Right ventricle myocardium inferior (tissue), 1 donor: ENCODE results near the gene NEK10. TPM values are rescaled to one million over a fixed set of nuclear protein-coding genes. Genes with fewer than 3 reads are reported as not detected.

Experiments
- ATAC-seq: fragments of 200-7000 bp; cut with Tn5 transposase; one replicate; pipeline ENCODE4 v1.9.1; 2020; ENCODE audit warnings: mild to moderate bottlenecking, moderate library complexity
- DNase-seq: peaks from one replicate; pipeline ENCODE4 v3.0.0; 2021; ENCODE audit errors: missing footprints
- intact Hi-C: fragments of 100-400 bp; cut with DNase I; formaldehyde crosslinking; loops from one replicate; pipeline ENCODE4 v1.11.0; 2022
- total RNA-seq: library from RNA; stranded (reverse); fragmentation: NEBNext Ultra II Directional; extraction: Animal tissue kit (Norgen Biotek cat#: 25700); gene quantifications from one replicate; pipeline ENCODE4 v1.2.1, GENCODE V29; 2021
- donor health status: DM: no; HTN: yes; CAD: no; lungs with severe emphysema.

The NEK10 gene
- total RNA-seq, 1 donor from 2014 or later, result 9.8 TPM

DNA sequence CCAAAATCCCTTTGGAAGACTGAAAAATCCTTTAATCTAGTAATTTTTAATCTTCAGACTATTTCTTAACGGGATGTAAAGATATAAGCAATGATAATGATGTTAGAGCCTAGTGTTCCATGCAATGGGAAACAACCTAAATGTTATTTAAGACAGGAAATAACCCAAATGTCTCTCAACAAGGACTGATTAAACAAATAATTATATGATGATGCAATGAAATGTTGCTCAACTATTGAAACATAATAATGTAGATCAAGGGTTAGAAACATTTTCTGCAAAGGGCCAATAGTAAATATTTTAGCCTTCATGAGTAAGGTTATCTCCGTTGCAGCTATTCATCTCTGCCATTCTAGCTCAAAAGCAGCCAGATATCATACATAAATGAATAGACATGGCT is 275.4 kb downstream of the NEK10 start:
- intact Hi-C loops, result no loop called here
- DNase-seq, result no peak
- ATAC-seq, result no peak

DNA sequence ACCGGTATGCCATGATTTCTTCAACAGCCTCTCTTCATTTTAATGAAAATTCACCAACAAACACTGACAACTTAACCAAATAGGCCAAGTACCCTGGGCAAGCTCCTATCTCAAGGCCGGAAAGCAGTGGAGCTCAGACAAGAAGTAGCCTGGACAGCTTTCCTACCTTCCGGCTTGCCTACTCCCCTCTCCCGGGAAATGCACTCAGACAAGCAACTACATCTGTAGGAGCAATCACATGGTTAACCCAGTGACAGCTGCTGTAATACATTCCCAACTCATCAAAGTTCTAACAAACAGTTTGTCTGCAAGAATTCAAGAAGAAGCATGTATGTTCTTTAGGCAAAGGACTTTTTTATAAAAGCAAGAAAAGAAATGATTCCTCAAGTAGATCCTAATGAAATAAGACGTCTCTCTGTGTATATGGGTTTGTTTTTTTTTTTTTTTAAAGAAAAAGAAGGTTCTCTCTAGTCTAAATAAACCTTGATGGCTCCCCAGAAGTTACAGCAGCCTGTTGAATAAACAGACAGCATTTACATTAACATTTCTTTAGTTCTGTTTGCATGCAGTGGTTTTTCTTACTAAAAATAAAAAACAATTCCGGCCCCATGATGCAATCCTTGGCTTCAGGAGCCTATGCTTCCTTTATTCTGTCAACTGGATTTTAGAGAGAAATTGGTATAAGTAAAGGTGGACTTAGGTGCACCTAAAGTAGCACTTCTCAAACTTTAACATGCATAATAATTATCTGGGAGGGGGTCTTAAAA is 278.7 kb downstream of the NEK10 start:
- intact Hi-C loops, result no loop called here
- no peak for DNase-seq
- no peak for ATAC-seq

DNA sequence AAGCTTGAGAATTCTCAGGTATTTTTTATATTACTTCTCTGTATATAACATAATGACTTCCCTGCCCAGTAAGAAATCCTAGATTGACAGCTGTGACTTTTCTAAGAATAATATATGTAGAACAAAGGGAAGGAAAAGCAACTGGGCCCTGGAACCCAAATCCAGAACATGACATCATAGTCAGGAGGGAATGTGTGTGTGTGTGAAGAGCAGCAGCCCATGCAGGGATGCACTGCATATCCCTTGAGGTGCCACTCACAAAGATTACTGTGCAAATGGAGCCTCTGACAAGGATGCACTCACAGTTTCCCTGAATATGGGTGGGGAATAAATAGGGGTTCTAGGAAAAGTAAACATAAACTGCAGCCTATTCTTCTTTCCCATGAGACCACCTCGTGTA is 279.5 kb downstream of the NEK10 start:
- DNase-seq, result no peak
- intact Hi-C loops, result no loop called here
- no peak for ATAC-seq

DNA sequence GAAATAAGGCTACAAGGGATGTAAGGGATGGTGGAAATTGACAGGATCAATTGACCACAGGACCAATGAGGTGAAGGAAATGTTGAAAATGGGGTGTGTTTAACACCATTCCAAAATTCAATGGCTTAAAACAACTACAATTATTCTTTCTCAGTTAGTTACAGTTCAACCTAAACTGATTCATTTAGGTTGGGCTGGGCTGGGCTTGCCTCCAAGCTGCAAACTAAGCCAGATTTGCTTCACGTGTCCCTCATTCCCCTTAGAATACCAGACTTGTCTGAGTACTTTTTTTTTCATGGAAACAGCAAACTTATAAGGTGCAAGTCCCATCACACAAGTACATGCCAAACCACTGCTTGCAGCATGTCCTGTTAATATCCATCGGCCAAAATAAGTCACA is 280.1 kb downstream of the NEK10 start:
- ATAC-seq, result no peak

DNA sequence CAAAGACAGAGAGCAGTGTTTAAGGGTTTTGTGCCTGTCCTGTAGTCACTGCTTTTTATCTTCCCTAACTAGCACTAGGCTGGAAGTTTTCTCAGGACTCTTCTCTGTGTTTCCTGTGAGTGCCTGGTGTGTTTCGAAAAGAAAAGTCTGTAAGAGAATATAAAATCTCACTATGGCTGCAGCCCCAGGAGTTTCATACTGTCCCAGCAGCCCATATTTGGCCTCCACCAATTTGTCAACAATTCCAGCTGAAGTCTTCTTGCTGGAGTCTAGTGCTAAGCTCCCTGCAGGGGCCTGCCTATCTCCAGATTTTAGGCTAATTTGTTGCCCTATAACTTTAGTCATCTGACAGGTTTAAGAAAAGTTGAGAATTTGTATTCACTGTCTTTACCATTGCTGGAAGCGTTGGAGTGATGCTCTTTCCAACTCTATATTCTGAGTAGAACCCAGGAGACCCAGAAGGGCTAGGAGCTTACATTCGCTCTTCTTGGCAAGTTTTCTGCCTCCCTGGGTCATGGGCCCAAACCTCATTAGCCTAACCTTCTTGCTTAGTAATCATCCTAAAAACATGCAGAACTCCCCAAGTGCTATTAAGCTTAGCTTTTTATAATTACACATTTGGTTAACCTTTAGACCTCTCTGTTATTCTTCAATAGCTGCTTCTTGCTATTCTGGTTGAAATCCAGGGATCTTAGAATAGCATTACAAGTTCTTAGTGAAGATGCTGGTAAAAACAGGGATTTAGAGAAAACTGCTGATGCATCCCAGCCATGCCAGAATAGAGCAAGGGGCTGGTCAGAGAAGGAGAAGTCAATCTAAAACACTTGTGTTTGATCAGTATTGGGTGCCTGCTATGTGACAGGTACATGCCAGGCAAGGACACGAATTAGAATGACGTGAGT is 283.1 kb downstream of the NEK10 start:
- intact Hi-C loops, result no loop called here
- ATAC-seq (peak; percentile 59), DNase-seq (no peak)

More for the DNA sequence above, 280.1 kb downstream of the NEK10 start:
- intact Hi-C loops, result no loop called here
- DNase-seq, result peak; percentile 70

DNA sequence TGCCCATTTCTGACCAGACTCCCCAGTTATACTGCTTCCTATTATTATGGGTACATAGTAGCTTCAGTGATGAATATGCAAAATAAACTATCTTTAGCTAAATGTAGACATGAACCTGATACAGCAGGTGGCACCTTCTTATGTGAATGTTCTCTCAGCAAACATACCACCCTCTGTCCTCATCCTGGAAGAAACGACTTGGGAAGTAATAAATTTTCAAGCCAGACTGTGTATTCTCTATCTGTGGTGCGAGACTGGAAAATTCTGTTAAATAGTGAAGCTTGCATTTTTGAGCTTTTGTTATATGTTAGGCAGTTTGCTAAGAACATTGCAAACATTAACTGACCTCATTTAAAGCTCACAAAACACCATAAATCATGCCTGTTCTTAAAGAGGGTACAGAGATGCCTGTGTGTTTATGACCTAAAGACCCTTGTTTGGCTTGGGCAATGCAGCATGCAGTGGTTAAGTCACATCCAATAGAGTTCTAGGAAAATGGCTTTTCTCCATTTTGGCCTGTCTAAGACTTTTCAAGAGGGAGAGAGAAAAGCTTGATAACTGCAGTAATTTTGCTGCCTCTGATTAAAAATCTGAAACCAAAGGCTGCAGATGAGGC is 287.1 kb downstream of the NEK10 start:
- ATAC-seq (no peak), DNase-seq (no peak)
- intact Hi-C loops, result no loop called here

DNA sequence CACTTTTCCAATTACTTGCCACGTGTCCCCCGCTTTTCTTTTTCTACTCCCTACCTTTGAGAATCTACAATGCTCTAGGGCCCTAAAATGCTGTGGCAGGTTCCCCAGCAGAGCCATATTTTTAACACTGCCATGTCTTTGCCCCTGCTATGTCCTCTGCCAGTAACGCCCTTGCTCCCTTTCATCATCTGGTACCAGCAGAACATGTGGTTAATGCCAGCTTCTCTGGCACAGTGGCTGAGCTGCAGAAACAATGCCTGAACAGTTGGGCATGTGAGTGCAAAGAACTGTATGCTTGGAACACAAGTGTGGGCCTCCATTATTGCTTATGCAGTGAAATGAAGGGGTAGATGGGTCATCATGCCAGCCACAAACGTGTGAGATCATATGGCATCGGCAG is 287.6 kb downstream of the NEK10 start:
- ATAC-seq (no peak), DNase-seq (no peak)
- intact Hi-C loops, result no loop called here

DNA sequence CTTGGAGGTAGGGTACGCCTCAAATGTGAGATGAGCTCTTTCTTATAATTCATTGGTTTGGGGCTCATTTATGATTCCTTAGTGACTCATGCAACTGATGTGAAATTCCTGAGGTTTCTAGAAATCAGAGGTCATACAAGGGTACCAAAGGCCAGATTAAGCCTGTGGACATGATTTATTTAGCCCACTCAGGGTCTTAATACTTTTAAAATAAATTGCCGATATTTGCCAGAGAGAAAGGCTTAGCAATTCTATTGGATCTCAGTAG is 289.0 kb downstream of the NEK10 start:
- DNase-seq (no peak), ATAC-seq (no peak)
- intact Hi-C loops, result no loop called here

DNA sequence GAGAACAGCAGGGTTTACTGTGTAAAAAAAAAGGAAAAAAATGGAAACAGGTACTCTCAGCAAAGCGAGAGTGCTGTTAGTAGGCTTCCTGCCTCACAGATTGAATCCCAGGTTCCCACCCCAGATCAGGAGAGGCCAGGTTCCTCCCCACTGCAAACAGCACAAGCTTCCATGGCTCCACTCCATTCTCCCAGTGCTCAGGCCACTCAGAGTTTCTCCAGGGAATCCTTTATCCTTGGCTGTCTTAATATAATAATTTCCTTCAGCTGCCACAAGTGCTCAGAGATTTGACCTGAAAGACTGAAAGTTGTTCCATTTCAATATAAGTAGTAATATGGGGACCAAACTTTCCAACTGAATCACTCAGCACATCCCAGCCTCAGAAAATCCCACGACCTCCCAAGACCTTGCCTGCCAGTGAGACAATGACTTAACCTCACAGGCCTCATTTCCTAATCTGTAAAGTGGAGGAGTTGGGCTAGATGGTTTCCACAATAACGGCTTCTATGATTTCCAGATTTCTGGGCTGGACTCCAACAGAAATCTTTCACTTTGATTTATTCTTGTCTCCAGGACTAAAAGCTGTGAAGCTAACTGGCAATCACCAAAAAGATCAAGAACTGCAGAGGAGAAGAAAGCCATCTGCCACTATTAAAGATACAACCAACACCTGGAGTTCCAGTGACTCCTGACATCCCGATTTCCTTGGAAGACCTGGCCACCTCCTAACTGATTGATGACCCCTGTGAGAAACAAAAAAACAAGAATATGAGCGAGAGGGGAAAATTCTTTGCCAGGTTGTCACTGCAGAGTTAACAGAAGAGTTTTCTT is 289.5 kb downstream of the NEK10 start:
- peak; percentile 60 for ATAC-seq
- DNase-seq, result no peak
- intact Hi-C loops, result no loop called here

DNA sequence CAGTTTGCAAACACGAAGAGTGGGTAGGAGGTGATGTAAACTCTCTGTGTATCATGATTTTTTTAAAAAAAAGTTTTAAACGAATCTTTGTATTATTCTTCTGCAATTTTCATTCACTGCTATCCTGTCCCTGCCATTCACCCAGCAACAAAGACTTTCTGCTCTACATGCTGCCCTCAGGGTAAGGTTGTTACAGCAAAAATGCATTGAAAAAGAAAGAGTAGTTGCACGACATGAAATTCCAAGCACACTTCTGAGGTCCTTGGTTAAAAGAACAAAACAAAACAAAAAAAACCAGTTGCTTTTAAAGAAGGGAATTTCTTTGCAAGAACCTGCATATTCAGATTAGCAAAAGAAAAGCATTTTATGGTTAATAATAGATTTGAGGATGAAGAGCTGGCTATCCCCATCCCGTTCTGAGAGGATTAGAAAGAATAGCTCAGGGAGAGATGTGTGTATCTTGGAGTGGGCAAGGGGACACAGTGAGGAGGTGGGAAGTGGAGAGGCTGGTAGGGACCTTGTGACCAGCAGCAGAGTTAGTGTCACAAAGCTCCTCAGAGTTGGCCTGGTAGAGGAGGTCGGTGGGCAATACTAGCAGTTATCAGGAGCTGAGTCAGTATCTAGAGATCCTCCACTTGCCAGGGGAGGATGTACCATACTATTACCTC is 290.8 kb downstream of the NEK10 start:
- DNase-seq (no peak), ATAC-seq (no peak)
- intact Hi-C loops, result no loop called here

DNA sequence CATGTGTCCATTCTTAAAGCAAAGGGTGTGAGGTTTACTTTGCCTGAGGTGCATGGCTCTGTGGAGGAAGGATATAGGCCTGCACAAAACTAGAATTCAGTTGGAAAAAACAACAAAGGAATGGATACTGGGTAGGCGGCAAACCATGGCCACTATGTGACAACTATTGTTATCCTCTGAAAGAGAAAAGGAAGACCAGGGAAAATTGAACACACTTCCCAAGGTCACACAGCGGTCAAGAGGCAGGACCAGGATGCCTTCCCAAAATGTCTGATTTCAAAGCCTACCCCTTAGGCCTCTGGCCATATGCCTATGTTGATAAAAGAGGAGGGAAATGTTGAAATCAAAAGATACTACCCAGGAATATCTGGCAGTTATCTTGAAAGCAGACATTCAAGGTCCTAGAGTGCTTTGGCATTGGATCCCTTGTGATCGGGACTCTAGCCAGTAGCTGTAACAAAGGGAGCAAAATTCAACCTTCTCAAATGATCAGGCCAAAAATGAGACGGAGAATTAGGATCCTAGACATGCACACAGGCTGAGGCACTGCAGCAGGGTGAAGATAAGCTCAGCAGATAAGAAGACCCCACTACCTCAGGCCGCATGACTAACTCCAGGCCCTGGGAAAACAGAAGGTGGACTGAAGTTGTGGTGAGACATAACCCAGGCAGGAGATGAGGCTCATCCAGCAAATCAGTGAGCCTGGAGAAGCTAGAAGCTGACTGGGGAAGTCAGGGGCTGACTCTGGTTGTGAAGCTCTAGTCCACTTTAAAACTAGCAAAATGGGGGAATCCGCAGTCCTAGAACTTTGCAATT is 292.2 kb downstream of the NEK10 start:
- DNase-seq (no peak), ATAC-seq (no peak)
- intact Hi-C loops, result no loop called here

DNA sequence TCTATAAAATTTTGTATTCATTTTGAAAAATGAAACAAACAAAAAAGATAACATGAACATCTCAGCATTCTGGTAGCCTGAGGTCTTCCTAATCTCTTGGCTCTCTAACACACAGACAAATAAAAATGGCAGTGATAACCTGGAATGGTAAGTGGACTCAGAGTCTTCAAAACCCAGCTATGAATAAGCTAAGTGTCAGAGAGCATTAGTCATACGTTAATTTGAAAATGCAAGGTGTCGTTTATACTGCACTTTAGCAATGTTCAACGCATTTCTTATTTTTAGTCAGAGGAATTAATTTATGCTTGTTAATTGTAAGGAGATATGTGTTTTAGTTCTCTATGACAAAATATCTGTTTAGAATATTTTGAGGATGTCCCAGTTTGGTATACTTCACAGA is 294.3 kb downstream of the NEK10 start:
- no peak for DNase-seq
- no peak for ATAC-seq
- intact Hi-C loops, result no loop called here

DNA sequence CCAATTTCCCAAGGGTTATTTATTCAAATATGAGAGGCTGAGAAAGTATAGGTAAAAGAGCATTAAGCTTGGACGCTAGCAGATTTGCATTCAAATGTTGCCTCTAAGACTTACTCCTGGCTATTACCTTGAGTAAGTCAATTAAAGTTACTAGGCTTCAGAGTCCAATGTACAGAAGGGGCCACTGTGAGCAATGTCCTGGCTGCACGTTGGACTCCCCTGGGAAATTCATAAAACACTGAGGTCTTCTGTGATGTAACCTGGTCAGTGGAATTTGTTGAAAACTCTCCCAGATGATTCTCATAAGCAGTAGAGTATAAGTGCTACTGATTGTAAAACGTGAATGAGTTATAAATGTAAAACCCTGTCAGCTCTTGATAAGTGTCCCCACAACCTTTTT is 295.3 kb downstream of the NEK10 start:
- DNase-seq (no peak), ATAC-seq (no peak)
- intact Hi-C loops, result no loop called here

DNA sequence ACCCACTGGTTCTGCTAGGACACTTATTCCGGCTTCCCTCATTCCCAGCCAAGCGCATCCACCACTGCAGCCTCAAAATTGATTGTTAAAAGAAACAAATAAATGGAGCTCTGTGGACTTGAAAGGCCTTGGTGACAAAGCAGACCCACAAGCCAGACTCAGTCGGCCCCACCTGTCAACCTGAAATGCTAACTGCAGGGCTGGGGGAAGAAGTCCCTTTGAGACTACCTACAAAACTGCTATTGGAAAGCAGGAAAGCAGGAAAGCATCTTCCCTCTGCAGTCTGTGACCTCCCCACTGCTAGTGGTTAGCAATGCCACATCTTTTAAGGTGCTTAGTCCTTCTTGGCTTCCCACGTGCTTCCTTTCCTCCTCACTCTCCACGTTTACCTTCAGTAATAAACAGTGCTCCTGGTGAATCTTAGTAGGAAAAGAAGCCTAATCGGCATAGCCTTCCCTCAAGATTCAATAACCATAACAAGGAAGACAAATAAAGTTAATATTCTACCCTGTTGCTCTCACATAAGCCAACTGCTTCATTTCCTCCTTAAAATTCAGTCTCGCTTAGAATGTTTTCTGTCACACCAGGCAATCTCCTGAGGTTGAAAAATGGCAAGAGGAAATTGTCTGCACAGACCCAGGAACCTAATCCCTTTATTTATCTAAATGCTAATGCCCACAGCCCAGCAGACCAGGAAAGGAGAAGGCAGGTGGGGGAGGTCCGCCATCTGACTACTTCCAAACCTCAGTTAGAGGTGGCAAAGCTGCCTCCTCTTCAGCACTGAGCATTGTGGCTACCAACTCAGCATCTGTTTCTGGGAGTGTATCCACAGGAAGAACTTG is 296.2 kb downstream of the NEK10 start:
- ATAC-seq (no peak), DNase-seq (no peak)
- intact Hi-C loops, result no loop called here

DNA sequence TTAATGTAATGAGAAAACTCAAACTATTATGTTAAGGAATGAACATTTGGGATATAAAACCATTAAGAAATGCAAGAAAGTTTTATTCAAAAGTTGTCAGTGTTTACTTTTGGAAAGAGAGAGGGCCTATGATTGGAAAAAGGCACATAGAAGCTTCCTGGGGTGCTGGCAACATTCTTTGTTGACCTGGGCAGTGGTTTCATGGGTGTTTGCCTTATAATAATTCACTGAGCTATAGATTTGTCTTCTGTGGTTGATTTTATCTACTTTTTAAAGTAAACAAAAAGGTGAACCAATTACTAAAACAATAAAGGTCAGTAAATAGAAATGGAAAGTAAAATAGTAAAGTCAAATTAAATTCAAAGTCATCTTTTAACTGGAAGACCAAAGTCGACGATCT is 308.8 kb downstream of the NEK10 start:
- DNase-seq, result no peak
- intact Hi-C loops, result no loop called here
- no peak for ATAC-seq
